Measurements from ENCODE around the gene SPEF1.

The SPEF1 gene

DNA sequence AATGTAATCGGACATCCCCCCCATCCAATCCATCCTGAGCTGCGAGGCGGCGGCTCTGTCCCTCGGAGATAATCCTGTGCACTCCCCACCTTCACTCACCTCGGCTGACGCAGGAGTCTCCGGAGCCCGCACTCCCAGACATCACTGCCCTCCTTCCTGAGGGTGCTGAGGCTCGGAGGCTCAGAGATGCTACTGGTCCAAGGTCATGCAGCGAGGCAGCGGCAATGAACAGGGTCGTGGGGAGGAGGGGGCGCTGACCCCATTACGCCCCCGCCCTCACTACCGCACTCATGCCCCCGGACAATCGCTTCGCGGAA is 14.2 kb downstream of the SPEF1 start:
- H3K4me1 Mint-ChIP-seq = peaks cover 44% of the 10 kb centered on the region
- ATAC-seq (no peak), DNase-seq (no peak)
- H3K27me3 Mint-ChIP-seq = no peaks in the 10 kb centered on the region
- peak overlapping the region in 1 of 2 donors; percentile 86 for H3K27ac Mint-ChIP-seq
- H3K4me3 Mint-ChIP-seq = peak overlapping the region; percentile 91 to 97
- no peaks in the 10 kb centered on the region for H3K9me3 Mint-ChIP-seq

DNA sequence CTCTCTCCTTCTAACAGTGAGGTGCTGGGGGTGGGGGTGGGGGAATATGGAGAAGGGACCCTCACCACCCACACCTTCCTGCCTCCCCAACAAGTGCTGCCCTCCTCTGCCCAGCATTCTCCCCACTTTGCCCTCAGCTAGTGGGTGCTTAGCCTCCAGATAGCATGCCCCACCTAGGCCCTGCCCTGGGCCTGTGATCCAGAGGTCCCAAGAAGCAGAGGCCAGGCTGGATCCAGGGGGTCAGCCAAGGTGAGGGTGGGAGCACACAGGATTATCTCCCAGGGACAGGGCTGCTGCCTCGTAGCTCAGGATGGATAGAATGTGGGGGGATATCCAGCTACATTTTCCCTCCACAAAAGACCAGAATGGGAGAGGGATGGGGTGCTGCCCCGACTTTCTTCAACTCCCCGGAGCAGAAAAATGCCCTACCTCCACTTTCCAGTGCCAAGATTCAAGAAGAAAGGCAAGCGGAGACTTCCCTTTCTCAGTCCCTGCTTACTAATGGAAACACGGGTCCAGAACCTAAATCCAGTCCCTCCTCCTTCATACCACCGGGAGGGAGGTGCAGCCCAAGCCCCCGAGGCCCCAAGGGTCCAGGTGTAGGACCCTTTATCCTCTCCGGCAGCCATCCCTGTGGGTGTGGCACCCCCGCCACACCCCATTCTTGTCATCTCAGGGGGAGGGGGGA is 14.7 kb downstream of the SPEF1 start:
- ATAC-seq (no peak), DNase-seq (no peak)
- no peaks in the 10 kb centered on the region for H3K9me3 Mint-ChIP-seq
- H3K4me1 Mint-ChIP-seq = peaks cover 44% of the 10 kb centered on the region
- peak overlapping the region; percentile 91 to 97 for H3K4me3 Mint-ChIP-seq
- no peaks in the 10 kb centered on the region for H3K27me3 Mint-ChIP-seq
- H3K27ac Mint-ChIP-seq = peak overlapping the region in 1 of 2 donors; percentile 86

DNA sequence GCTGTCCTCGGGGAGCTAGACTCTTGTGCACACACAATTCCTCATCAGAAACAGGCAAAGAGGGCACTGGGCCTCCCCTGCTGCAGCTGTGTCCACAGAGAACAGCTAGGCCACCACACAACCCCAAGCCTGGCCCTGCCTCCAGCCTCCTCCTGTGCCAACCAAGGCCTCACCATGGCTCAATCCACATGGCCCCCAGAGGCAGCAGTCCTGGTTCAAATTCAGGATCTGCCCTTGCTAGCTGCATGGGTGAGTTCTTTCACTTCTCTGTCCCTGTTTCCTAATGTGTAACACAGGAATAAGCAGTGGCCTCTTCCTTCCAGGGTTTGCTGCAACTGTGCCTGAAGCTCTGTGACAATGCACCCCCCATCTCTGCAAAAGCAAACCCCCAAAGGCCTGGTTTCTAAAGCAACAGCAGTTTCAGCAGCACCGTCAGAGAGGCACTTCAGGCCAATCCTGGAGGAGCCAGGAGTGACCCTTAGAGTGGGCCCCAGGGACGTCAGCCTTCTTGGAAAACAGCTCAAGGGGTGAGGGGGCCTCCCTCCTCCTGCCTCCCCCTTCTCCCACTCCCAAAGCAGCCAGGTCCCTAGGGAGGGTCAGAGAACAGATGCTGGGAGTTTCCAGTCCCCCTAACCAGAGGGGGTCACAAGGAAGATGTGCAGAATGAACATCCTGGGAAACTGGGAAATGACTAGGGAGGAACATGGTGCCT is 15.9 kb downstream of the SPEF1 start:
- no peaks in the 10 kb centered on the region for H3K9me3 Mint-ChIP-seq
- ATAC-seq (no peak), DNase-seq (no peak)
- no peak overlapping the region for H3K4me3 Mint-ChIP-seq
- H3K4me1 Mint-ChIP-seq = peaks cover 44% of the 10 kb centered on the region
- H3K27ac Mint-ChIP-seq = no peak overlapping the region
- H3K27me3 Mint-ChIP-seq = no peaks in the 10 kb centered on the region

- Mint-ChIP-seq H3K27ac (peak overlapping the region in 1 of 2 donors; percentile 34), H3K4me1 (peaks cover 44% of the 10 kb centered on the region), H3K4me3 (no peak overlapping the region), H3K9me3 (no peaks in the 10 kb centered on the region), H3K27me3 (no peaks in the 10 kb centered on the region)
- DNase-seq = no peak
- ATAC-seq = no peak
Observed at GRCh38 chr20:3764659-3765058, 16.6 kb downstream of the SPEF1 start.

- no peaks in the 10 kb centered on the region for H3K9me3 Mint-ChIP-seq
- peak overlapping the region in 1 of 2 donors; percentile 34 for H3K27ac Mint-ChIP-seq
- peaks cover 39% of the 10 kb centered on the region for H3K4me1 Mint-ChIP-seq
- no peaks in the 10 kb centered on the region for H3K27me3 Mint-ChIP-seq
- DNase-seq (no peak), ATAC-seq (no peak)
- no peak overlapping the region for H3K4me3 Mint-ChIP-seq
Observed at GRCh38 chr20:3763671-3764601, 17.3 kb downstream of the SPEF1 start.

GRCh38 chr20:3760655-3761348 is 20.4 kb downstream of the SPEF1 start:
- Mint-ChIP-seq H3K9me3 (no peaks in the 10 kb centered on the region), H3K4me1 (peaks cover 18% of the 10 kb centered on the region), H3K27me3 (no peaks in the 10 kb centered on the region), H3K4me3 (no peak overlapping the region), H3K27ac (no peak overlapping the region)
- DNase-seq (no peak), ATAC-seq (no peak)

DNA sequence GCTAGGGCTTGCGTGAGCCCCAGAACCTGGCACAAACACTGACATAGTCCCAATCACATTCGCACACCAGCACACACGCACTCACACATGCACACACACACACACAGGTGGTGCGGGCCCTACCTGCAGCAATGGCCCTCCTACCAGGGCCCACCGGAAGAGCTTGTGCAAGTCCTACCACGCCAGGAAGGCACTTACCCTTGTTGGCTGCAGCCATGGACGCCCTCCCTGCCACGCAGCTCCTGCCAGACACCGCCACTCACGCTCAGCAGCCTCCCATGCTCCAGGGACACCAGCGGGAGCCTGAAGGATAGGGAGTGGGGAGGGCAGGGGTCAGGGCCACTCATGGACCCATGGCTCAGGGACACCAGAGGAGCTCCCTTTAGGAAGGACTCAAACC is 21.4 kb downstream of the SPEF1 start:
- peaks cover 9% of the 10 kb centered on the region for H3K4me1 Mint-ChIP-seq
- H3K27me3 Mint-ChIP-seq = no peaks in the 10 kb centered on the region
- DNase-seq (no peak), ATAC-seq (peak; percentile 8)
- H3K9me3 Mint-ChIP-seq = no peaks in the 10 kb centered on the region
- H3K27ac Mint-ChIP-seq = peak overlapping the region in 1 of 2 donors; percentile 75
- no peak overlapping the region for H3K4me3 Mint-ChIP-seq

GRCh38 chr20:3759316-3759823 is 21.9 kb downstream of the SPEF1 start:
- Mint-ChIP-seq H3K27ac (peak overlapping the region in 1 of 2 donors; percentile 75), H3K4me1 (peaks cover 3% of the 10 kb centered on the region), H3K9me3 (no peaks in the 10 kb centered on the region), H3K27me3 (no peaks in the 10 kb centered on the region), H3K4me3 (no peak overlapping the region)
- no peak for ATAC-seq
- no peak for DNase-seq

GRCh38 chr20:3758566-3758965 is 22.7 kb downstream of the SPEF1 start:
- no peak overlapping the region for H3K27ac Mint-ChIP-seq
- H3K4me3 Mint-ChIP-seq = no peak overlapping the region
- H3K27me3 Mint-ChIP-seq = no peaks in the 10 kb centered on the region
- no peak for ATAC-seq
- H3K9me3 Mint-ChIP-seq = no peaks in the 10 kb centered on the region
- H3K4me1 Mint-ChIP-seq = no peaks in the 10 kb centered on the region
- no peak for DNase-seq

GRCh38 chr20:3757268-3757667 is 24.0 kb downstream of the SPEF1 start:
- Mint-ChIP-seq H3K27ac (no peak overlapping the region), H3K4me3 (no peak overlapping the region), H3K4me1 (peaks cover 5% of the 10 kb centered on the region), H3K9me3 (no peaks in the 10 kb centered on the region), H3K27me3 (no peaks in the 10 kb centered on the region)
- ATAC-seq (no peak), DNase-seq (no peak)

- peak overlapping the region in 1 of 2 donors; percentile 87 for H3K27ac Mint-ChIP-seq
- DNase-seq (no peak), ATAC-seq (no peak)
- no peaks in the 10 kb centered on the region for H3K27me3 Mint-ChIP-seq
- no peaks in the 10 kb centered on the region for H3K9me3 Mint-ChIP-seq
- H3K4me3 Mint-ChIP-seq = no peak overlapping the region
- H3K4me1 Mint-ChIP-seq = peaks cover 10% of the 10 kb centered on the region
Observed at GRCh38 chr20:3755814-3756480, 25.3 kb downstream of the SPEF1 start.

- H3K27ac Mint-ChIP-seq = peak overlapping the region in 1 of 2 donors; percentile 87
- ATAC-seq (no peak), DNase-seq (no peak)
- no peaks in the 10 kb centered on the region for H3K9me3 Mint-ChIP-seq
- no peaks in the 10 kb centered on the region for H3K27me3 Mint-ChIP-seq
- H3K4me1 Mint-ChIP-seq = peaks cover 10% of the 10 kb centered on the region
- no peak overlapping the region for H3K4me3 Mint-ChIP-seq
Observed at GRCh38 chr20:3755269-3755668, 26.0 kb downstream of the SPEF1 start.

GRCh38 chr20:3754276-3754630 is 27.0 kb downstream of the SPEF1 start:
- no peak for DNase-seq
- Mint-ChIP-seq H3K27ac (no peak overlapping the region), H3K4me1 (peaks cover 15% of the 10 kb centered on the region), H3K9me3 (no peaks in the 10 kb centered on the region), H3K4me3 (no peak overlapping the region), H3K27me3 (peaks cover 1% of the 10 kb centered on the region)
- no peak for ATAC-seq

DNA sequence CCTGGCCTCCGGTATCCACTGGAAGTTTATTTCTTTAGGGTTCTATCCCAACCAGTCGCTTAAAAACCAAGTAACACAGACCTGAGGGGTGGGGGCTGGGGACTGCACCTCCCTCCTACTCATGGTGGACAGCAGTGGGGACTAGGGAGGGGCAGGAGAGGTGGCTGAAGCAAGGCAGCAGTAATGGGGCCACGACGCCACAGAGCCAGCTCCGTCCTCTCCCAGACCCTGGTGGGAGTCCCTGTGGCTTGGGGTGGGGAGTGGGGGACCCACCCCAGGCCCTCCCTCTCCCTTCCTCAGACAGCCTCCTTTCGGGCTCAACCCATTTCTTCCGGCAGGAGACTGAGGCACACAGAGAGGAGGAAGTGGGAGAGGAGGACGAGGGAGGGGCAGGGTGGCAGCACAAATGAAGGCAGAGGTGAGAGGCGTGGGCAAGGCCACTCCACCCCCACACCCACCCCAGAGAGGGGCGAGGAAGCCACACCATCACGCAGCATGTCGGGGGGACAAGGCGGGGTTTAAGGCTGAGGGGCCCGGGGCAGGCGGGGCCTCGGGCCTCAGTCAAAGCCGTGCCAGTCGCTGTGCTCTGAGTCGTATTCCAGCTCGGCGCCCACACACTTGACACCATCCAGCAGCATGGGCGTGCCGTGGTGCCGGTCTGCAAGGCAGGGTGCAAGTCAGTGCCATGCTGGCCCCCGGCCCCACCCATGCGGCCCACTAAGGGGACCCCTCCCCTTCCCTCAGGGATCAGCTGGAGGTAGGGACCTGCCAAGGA is 27.6 kb downstream of the SPEF1 start:
- Mint-ChIP-seq H3K4me3 (no peak overlapping the region), H3K27me3 (peaks cover 5% of the 10 kb centered on the region), H3K27ac (no peak overlapping the region), H3K4me1 (peaks cover 15% of the 10 kb centered on the region), H3K9me3 (no peaks in the 10 kb centered on the region)
- ATAC-seq (no peak), DNase-seq (no peak)
